GM19372 (cell line): Measurements from ENCODE around the gene CEP55.

Experiments used
- ATAC-seq: cut with Tn5 transposase; IDR thresholded peaks from one replicate; pipeline ENCODE4 v1.9.1; 2021; ENCODE audit warnings: mild to moderate bottlenecking, low read depth, moderate library complexity; ENCODE audit not compliant: unreplicated experiment

CEP55 gene

DNA sequence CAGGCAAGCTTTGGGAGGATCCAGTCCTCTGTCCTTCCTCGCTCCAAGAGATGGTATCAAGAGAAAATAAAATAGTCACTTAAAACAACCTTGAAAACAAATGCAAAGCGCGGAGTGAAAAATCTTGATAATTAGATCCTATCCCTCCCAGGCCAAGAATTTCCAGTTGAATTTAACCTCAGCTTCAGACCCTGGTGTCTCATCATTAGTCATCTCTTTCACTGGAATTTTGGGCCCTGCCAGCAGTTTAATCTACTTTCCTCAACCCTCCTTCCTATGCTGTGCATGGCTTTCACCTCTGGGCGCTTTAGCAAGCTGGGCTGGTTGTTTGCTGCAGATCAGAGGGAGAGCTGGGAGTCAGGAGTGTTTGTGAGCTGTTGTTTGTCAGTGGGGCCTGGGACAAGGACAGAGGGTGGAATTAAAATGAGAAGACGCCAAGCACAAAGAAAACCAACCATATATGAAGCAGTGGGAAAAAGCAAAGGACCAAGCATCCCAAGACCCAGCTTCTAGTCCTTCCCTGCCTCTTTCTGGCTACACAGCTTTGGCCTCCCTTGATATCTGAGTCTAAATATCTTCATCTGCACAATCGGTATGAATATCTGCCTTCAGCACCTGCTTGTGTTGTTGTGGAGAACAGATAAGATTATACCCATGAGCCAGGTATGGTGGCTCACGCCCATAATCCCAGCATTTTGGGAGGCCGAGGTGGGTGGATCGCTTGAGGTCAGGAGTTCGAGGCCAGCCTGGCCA lies 27.8 kb upstream of the CEP55 start:
- no peak for ATAC-seq

DNA sequence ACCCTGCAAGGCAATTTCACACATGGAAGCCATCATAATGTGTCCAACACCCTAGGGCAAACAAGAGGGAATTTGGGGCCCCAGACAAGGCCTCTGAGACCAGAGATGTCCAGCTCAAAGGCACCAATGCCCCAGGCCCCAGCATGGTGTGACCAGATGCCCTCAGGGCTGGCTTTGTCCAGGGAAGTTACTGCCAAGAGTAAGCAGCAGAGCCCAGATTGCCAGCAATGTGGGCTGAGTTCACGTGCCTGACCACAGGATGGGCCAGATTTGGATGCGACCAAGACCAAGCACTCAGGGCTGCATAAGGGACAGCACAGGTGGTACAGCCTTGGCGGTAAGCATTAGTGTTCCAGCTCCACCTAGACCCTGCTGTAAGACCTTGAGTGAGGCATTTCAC lies 27.0 kb upstream of the CEP55 start:
- ATAC-seq: no peak

DNA sequence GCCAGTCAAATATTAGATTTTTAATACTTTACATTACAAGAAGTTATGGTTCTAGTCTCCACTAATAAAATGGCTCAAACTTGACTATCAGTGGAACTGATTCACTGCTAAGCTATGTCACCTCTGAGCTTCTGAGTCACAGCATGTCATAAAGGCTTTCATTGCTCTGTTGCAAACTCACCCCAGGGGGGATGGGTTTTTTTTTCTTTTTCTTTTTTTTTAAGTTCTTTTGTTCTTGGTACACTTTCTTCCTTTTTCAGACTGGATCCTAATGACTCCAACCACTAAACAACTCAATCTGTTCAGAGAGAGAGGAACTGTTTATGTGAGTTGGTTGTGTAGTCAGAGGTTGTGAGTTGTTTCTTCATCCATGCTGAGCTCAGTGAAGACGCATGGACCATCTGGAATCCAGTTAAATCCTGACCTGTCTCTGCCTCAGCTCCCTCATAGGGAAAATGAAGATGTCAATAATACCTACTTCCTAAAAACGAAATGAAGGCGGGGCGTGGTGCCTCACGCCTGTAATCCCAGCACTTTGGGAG lies 25.2 kb upstream of the CEP55 start:
- no peak for ATAC-seq

DNA sequence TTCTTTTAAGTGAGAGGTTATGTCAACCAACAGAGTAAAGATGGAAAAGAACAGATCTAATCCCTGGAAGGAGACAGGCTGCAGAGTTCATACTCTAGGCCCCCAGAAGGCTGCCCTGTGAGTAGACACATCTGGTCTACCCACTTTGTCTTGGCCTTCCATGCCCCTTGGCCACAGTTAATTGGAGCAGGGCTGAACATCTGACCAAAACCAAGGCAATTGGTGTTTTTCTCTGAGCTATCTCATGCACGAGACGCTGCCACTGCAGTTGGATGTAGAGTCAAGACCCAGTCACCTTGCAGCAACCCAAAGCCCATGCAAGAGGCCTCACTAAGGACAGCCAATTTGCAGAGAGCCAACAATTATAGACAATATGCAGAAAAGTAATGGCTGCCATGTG lies 23.3 kb upstream of the CEP55 start:
- ATAC-seq: no peak

DNA sequence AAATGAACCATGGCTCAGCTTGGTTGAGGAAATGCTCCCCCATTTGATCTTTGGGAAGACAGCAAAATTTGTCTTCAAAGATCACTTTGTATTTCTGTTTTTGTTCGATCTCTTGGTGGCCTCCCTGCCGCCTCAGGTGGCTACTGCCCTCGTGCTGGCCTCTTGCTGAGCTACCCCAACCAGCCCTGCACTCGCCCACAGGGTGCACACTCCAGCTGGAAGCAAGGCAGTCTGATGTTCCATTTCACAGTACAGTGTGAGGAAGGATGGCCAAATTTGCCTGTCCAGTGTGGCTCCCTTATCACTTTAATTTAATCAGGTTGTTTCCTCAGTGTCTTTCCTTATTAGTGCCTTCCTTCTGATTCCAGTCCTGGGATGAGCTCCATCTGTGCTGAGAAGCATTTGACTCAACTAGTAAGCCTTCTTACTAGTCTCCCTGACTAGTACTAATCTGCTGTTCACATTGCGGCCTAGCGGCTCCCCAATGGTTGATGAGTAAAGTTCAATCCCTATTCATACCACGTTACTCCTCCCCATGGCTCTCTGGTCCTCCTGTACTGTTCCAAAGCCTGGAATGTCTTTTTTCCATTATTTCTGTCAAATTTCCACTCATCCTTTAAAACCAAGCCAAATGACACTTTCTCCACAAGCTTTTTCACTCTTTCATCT lies 22.5 kb upstream of the CEP55 start:
- ATAC-seq: no peak

DNA sequence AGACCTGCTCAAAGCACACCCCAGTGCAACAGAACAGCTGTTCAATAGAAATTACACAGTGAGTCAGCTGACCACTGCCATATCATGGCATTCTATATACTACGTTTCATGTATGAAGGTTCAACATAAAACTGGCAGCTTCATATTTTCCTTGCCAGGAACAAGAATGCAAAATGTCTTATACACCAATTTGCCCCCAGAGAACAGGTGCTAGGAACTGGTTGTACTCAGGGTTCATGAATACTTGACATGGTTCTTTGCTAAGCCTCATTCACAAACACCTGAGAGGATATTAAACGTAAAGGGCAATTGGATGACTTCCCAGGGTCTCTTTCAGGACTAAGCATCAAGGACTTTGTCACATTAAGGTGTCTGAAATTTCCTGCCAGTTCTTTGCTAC lies 21.2 kb upstream of the CEP55 start:
- ATAC-seq: no peak

DNA sequence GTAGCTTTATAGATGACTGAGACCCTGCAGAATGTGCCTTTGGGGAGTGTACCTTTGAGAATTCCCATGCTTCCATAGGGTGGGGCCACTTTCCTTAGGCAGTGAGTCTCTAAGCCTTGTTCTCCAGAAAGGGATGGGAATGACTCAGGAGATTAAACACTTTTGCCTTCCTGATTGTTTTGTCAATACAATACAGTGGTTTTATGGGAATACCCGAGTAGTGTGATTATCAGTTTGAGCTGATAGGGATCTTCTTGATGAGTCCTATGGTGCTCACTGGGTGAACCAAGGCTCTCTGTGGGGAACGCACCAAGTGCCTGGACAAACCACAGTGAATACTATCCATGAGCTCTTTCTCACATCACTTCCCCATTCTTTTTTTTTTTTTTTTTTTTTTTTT lies 20.5 kb upstream of the CEP55 start:
- no peak for ATAC-seq

DNA sequence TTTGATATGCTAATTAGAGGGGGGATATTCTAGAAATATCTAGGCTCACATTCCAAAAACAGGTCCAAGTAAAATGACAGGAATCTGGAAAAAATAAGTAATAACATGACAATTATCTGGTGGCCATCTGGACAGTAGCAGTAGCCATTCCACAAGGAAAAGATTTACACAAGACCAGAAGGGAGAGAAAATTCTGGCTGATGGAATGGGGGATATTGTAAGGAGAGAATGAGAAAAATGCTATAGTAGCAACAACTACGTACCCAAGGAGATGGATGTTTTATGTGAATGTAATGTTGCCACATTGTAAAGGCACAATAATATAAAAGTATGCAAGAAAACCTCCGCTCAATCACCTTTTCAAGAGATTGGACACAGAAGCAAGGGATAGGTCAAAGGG lies 19.7 kb upstream of the CEP55 start:
- no peak for ATAC-seq

DNA sequence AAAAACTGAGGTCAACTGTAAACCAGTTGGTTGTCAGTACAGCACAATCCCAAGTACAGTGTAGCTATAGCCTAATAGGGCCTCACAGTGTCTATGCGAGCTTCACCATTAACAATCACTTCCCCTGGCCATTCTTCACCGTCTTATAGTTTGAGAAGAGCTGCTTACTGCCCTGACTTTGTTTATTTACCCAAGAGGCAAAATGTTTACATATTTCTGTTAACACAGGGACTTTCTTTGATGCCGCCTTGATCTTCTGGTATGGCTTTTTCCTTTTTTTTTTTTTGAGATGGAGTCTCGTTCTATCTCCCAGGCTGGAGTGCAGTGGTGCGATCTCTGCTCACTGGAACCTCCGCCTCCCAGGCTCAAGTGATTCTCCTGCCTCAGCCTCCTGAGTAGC lies 17.5 kb upstream of the CEP55 start:
- ATAC-seq: no peak

DNA sequence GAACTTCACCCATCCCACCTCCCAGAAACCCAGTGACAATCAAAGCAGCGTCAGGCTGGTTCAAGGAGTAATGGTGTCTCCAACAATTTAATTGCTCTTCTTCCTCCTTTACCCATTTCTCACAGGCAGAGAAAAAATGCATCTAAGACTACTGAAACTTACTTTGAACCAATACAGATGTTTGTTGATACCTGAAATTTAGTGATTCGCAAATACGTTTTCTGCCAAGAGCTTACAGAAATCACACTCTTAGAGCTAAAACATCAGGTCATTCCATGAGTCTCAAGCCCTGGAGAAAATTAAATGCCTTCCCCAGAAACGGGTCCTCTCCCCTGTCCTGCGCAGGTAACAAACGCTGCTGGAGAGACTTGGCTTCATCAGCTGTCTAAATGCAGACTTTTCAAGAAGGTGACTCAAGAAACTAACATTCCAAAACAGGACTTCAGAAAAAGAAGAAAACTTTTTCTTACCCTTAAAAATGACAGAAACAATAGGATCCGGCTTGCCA lies 14.7 kb upstream of the CEP55 start:
- ATAC-seq: no peak

DNA sequence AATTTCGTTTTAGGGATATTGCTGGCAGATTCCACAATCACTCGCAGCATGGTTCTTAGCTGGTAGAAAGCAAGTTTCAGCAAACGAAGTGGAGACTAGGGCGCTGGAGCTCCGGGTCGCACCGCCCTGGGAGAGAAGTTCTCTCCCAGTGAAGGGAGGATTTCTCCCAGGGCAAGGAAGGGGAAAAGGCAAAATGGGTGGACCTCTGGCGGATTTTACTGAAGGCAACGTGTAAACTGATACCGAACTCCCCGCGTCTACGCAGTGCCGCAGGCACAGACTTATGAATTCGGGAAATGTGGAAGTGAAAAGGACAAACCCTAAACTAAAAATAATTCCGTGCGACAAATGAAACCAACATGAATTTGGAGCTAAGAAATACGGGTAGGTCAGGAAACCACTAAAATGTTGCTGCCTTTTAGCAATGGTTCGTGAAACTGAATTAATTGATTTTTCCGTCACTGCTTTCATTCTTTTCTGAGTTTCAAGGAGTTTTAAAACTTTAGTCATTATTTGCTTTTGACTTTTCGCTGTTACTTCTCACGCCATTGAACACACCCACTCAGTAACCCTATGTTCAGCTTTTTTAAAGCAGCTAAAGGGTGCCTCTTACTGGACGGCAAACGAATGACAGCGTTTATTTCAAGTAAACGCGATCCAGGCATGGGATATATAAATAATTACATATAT lies 14.1 kb upstream of the CEP55 start, which contains the start of gene MYOF:
Gene MYOF (minus strand): TSS at position 190 of the 690 bp plus-strand sequence. CDS start 140 bp downstream, at position 50.
- ATAC-seq: peak; percentile 87

DNA sequence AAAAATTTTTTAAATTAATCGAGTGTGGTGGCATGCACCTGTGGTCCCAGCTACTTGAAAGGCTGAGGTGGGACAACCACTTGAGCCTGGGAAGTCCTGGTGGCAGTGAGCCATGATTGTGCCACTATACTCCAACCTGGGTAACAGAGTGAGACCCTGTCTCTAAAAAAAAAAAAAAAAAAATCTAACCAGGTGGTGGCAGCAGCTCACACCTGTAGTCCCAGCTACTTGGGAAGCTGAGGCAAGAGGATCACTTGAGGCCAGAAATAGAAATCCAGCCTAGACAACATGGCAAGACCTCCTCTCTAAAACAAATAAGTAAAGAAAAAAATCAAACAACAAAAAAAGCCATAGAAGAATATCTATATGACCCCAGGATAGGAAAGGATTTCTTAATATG lies 10.7 kb upstream of the CEP55 start:
- ATAC-seq: no peak

DNA sequence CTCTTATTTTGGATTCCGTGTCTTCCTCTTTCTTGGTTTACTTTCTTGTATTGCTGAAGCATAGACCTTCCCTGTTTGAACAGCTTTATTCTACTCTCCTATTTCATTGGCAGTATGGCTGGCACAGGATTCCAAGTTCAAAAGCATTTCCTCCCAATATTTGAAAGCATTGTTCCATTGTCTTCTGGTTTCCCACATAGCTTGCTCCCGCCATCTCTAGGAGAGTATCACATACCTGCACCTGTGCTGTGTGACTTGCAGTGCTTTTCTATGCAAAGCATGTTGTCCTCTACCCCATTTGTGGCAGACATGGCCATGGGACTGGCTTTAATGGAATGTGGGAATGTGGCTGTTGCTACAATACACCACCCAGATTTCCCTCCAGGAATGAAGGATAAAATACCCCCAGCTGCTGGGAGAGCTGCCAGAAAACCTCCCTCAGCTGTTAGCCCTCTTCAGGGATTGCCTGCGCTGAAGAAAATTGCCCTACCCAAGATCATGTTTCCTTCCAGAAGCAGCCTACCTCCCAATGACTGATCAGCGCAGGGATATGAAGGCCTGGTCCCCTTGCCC lies 7.4 kb upstream of the CEP55 start:
- no peak for ATAC-seq

DNA sequence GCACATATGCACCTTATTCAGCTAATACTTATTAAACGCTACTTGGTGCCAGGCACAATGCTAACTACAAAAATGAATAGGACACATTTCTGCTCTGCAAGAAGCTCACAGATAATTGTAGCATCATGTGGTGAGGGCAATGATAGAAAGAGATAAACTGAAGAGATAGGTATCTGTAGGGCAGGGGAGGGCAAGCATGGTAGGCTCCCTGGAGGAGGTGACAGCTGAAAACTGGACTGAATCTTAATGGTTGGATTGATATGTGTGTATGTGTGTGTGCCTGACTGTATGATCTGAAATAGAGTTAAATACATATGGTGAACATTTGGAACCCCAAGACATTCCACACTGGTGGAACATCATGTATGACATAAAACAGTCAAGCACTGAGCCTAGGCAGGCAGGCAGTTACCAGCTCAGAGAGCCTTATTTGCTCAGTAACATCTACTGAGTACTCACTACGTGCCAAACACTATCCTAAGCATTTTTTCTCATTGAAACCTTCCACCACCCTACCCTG lies 4.8 kb upstream of the CEP55 start:
- no peak for ATAC-seq

DNA sequence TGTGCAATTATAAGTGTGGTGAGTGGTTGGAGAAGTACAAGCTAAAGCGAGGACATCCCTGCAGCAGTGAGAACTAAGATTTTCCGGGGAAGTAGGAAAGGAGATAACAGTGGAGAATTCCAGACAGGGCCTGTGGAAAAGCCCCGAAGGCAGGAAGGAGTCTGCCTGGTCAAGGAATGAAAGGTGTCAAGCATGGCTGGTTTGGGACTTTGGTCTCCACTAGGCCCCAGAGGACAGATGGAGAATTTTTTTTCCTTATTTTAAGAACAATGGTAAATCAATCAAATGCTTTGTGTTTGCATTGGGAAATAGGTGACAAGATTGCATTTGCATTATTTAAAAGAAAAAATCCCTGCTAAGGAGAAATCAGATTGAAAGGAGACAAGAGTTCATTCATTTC lies 3.2 kb upstream of the CEP55 start:
- ATAC-seq: no peak

DNA sequence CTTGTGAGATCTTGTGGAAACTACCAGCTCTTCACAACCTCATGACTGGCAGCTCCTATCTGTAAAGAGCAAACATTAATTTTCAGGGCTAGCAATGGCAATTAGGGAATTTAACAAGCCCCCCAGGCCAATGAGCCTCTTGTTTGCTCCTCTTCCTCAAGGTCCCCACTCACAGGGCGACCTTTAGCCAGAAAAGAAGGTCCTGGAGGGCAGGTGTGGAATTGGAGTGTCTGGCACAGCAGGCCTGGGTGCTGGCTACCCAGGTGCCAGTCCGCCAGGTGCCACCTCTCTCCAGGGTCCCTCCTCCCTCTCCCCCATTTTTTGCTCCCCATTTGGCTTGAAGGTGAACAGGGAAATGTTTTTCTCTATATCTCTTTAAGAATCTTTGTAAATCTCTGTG lies 1.9 kb upstream of the CEP55 start:
- ATAC-seq: no peak

DNA sequence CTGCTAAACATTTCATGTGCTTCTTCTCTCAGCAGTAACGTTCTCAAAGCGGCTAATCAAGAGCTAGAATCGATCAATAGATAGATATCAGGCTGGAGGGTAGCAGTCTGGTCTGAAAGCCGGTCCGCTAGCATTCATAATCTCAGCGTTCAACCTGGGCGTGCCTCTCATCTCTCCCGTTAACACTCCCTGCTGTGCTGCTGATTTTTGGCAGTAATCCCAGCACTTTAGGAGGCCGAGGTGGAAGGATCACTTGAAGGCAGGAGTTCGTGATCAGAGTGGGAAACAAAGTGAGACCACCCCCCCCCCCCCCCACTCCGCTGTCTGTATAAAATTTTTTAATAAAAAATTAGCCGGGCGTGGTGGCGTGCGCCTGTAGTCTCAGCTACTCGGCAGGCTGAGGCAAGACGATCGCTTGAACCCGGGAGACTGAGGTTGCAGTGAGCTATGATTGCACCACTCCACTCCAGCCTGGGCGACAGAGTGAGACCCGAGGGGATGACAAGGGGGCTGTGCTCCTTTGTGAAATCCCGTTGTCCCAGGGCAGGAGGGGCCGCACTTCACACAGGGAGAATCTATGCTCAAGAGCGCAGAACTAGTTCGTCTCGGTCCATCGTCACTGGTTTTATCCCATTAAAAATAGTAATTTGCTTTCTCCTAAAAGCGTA lies 624 bp upstream of the CEP55 start:
- peak; percentile 15 for ATAC-seq

DNA sequence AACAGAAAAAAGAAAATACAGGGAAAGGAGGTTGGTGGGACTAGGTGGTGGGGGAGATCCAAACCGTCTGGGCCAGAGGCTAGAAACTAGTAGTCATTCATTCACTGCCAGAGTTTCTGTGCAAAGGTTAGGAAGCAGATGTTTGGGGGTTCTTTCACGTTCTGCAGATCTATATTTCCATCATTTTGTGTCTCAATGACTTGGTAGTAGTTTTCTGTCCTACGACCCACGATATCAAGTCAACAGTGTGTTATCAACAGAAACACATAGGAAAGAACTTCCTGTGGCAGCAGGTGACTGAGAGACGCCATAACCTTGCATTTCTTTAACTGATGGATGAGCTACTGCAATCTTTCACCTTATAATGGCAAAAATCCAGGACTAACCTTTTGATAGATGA lies 1.8 kb downstream of the CEP55 start:
- no peak for ATAC-seq

DNA sequence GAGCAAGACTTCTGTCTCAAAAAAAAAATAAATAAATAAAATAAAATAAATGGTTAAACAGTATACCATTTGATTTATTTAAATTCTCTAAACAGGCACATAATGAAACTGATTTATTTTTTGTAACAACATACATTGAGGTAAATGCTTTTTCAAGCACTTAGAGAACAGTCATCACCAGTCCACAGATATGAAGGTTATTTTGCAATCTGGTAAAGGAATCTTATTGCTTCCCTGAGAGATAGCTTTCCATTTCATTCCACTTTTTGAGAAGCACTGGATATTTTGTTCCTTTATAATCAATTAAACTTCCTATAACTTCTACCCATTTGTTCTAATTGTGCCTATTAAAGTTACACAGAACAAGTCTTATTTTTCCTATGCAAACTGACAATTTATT lies 5.2 kb downstream of the CEP55 start:
- no peak for ATAC-seq

DNA sequence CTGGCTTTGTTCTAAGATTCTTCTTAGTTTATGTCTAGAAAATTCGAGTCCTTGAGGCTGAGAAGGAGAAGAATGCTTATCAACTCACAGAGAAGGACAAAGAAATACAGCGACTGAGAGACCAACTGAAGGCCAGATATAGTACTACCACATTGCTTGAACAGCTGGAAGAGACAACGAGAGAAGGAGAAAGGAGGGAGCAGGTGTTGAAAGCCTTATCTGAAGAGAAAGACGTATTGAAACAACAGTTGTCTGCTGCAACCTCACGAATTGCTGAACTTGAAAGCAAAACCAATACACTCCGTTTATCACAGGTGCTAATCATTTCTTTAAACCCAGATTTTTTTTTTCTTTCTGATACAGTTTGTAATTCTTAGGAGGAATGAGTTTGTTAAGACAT lies 6.7 kb downstream of the CEP55 start:
- ATAC-seq: no peak
